Measurements from ENCODE around the gene BRD8. TPM values are rescaled to one million over a fixed set of nuclear protein-coding genes. Genes with fewer than 3 reads are reported as not detected.

Gene BRD8
- total and polyA plus RNA-seq, 10 of the 15 experiments (the other 5 are each of a cell fraction or from before 2014, with no cell fraction given): 28.1 to 78.5 (median 44.5) TPM

- Histone ChIP-seq H3K79me2 (ENCODE audit: control insufficient read depth, insufficient read depth, low read length) (no peaks in the 10 kb centered on the region), H2AFZ (ENCODE audit: control insufficient read depth, low read depth, low read length) (no peak overlapping the region), H3K27ac (ENCODE audit: control insufficient read depth, insufficient read depth) (no peak overlapping the region), H3K27me3 (replicated peaks in 1 of 2; ENCODE audit: control insufficient read depth in 2 of 2, insufficient read depth in 2 of 2, low read length in 1 of 2) (no peaks in the 10 kb centered on the region), H4K20me1 (ENCODE audit: control insufficient read depth, insufficient read depth) (no peaks in the 10 kb centered on the region), H3K4me1 (ENCODE audit: control insufficient read depth, insufficient read depth, low read length) (no peaks in the 10 kb centered on the region), H3K36me3 (ENCODE audit: control insufficient read depth in 2 of 2, insufficient read depth in 2 of 2, low read length in 1 of 2) (no peaks in the 10 kb centered on the region), H3K4me2 (ENCODE audit: control insufficient read depth, insufficient read depth) (no peak overlapping the region), H3K4me3 (no peak overlapping the region), H3K9ac (ENCODE audit: control insufficient read depth, insufficient read depth, low read length) (no peak overlapping the region), H3K9me3 (replicated peaks; ENCODE audit: control insufficient read depth, insufficient read depth, low read length) (no peaks in the 10 kb centered on the region)
- ChIA-PET POLR2A (no interaction called here), SMC1A (ENCODE audit: uncharacterized antibody, unreplicated experiment) (interaction anchor here (0.6 to 2.9 kb wide), 6 partner anchors 48 to 349 kb away, joined by 3 to 16 read pairs (median 5); no protein-coding TSS in a partner anchor), CTCF (interaction anchor here (0.7 to 13.8 kb wide), 7 partner anchors 49 to 500 kb away, joined by 3 to 243 read pairs (median 3); partner anchors contain the start of gene WNT8A), RAD21 (ENCODE audit: unreplicated experiment) (interaction anchor here (1.3 to 2.8 kb wide), 2 partner anchors 48 to 52 kb away, joined by 3 to 9 read pairs; no protein-coding TSS in a partner anchor)
- FAIRE-seq (no peak), ATAC-seq (no peak), DNase-seq (ENCODE audit: low read depth, low spot score) (no peak)
- intact Hi-C loops (cut with micrococcal nuclease; ENCODE audit: unreplicated experiment) (no loop called here), in situ Hi-C loops (cut with MboI) (no loop called here)
- WGBS (ENCODE audit: insufficient coverage, insufficient replicate concordance, low lambda C conversion rate, missing lambda C conversion rate): 60% methylated on average over 6 of the region's 6 CpGs
- BruUV-seq (replicated peaks): no TSS peak
- no peak for TF ChIP-seq CEBPZ (IDR thresholded peaks at IDR 0.05; ENCODE audit: low read depth, low read length)
- TF ChIP-seq ZBED1 (IDR thresholded peaks at IDR 0.05; ENCODE audit: borderline replicate concordance): no peak
- TF ChIP-seq PBX3 (IDR thresholded peaks at IDR 0.05; ENCODE audit: insufficient replicate concordance, low read depth, low read length): no peak
- no peak for TF ChIP-seq HCFC1 (IDR thresholded peaks at IDR 0.05; ENCODE audit: low read length)
- TF ChIP-seq BHLHE40 (IDR thresholded peaks at IDR 0.05; ENCODE audit: borderline replicate concordance in 1 of 2, low read depth in 2 of 2, low read length in 1 of 2): no peak
- no peak for TF ChIP-seq USF1 (IDR thresholded peaks at IDR 0.05; ENCODE audit: borderline replicate concordance, extremely low read length, insufficient read depth, low read depth, low read length)
- no peak for TF ChIP-seq BMI1 (IDR thresholded peaks at IDR 0.05; ENCODE audit: borderline replicate concordance)
- TF ChIP-seq USF2 (IDR thresholded peaks at IDR 0.05; ENCODE audit: borderline replicate concordance, low read depth, low read length): no peak
- no peak for TF ChIP-seq YBX1 (IDR thresholded peaks at IDR 0.05)
- TF ChIP-seq PML (IDR thresholded peaks at IDR 0.05; ENCODE audit: low read length): no peak
- no peak for TF ChIP-seq SMC3 (IDR thresholded peaks at IDR 0.05; ENCODE audit: borderline replicate concordance, low read length)
- TF ChIP-seq TCF12 (IDR thresholded peaks at IDR 0.05; ENCODE audit: low read depth, low read length): no peak
- TF ChIP-seq BACH1 (IDR thresholded peaks at IDR 0.05; ENCODE audit: borderline replicate concordance): no peak
- TF ChIP-seq MXI1 (IDR thresholded peaks at IDR 0.05; ENCODE audit: low read depth, low read length): no peak
- TF ChIP-seq NFYB (IDR thresholded peaks at IDR 0.05; ENCODE audit: insufficient read depth, low read depth, low read length): no peak
- TF ChIP-seq CBX3 (IDR thresholded peaks at IDR 0.05; ENCODE audit: borderline replicate concordance, low read depth): no peak
- no peak for TF ChIP-seq MYB (IDR thresholded peaks at IDR 0.05; ENCODE audit: borderline replicate concordance, low read depth, low read length)
Measured at GRCh38 chr5:138129347-138129746, 49.1 kb downstream of the BRD8 start.
